Nephron (organoid): ENCODE measurements around the gene DNAJB12.

Experiments used
- H3K27ac Mint-ChIP-seq, 3 experiments: 2 replicates each; pipeline ENCODE4 v1.8.0; 2020; ENCODE audit warnings: mixed read lengths in 3 of 3, mild to moderate bottlenecking in 2 of 3, moderate library complexity in 1 of 3
- H3K27me3 Mint-ChIP-seq: 2 replicates; pipeline ENCODE4 v1.8.0; 2021; ENCODE audit warnings: low read depth, mild to moderate bottlenecking, moderate library complexity, mixed read lengths
- H3K36me3 Mint-ChIP-seq: 2 replicates; pipeline ENCODE4 v1.8.0; 2020; ENCODE audit warnings: low read depth, mixed read lengths
- H3K4me1 Mint-ChIP-seq: 2 replicates; pipeline ENCODE4 v1.8.0; 2020; ENCODE audit warnings: mixed read lengths
- H3K4me3 Mint-ChIP-seq, 3 experiments: 2 replicates each; pipeline ENCODE4 v1.8.0; 2020; ENCODE audit warnings: mild to moderate bottlenecking in 3 of 3, mixed read lengths in 3 of 3, moderate library complexity in 2 of 3
- H3K9me3 Mint-ChIP-seq: 2 replicates; pipeline ENCODE4 v1.8.0; 2020; ENCODE audit warnings: mixed read lengths
- TF ChIP-seq, protein P1 (sequence below), 3 experiments: fragments of 200-600 bp; sonication (generic); IDR thresholded peaks; one replicate each; pipeline ENCODE4 v1.5.0; 2021; ENCODE audit warnings: antibody characterized with exemption in 3 of 3; ENCODE audit not compliant: unreplicated experiment in 3 of 3

DNAJB12 gene

DNA sequence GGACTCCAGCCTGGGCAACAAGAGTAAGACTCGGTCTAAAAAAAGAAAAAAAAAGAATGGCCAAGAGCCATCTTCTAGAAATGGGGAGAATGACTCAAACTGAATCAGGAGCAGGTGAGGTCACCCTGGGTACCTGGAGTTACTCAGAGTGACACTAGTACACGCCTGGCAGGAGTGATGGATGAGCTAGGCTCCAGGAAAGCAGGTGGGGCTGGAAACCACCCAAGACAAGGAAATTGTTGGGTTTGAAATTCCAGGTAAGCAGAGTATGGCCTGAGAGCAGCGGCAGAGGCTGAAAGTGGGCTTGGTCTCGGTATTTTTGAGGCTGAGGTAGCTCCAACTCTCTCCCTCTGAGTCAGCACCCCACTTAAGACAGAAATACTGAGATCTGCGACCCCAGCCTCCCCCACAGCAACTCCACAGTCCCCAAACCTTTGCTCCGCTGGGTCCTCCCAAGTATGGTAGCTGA, 62.5 kb downstream of the DNAJB12 start:
- H3K27me3 Mint-ChIP-seq: peaks cover 5% of the 10 kb centered on the region

DNA sequence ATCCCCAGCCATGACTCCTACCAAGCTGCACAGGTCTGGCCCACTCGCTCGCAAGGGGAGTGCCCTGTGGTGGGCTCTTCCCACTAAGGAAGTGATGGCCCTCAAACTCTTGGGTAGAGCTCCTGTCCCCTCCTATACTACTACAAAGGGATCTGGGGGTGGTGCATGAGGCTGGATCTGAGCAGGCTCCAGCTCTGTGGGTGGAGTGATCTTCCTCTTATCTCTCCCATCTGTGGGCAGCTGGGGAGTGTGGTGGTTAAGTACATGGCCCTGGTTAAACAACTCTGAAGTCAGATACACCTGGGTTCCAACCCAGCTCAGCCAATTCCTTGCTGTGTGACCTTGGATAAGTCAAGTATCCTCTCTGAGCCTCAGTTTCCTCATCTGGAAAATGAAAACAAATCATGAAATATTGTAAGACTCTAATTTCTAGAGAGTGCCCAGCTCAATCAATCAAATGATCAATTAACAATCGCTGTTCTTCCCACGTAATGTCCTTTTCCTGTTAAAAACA, 63.6 kb downstream of the DNAJB12 start:
- H3K27me3 Mint-ChIP-seq: peaks cover 5% of the 10 kb centered on the region
- H3K9me3 Mint-ChIP-seq: no peaks in the 10 kb centered on the region
- no peak overlapping the region for H3K4me3 Mint-ChIP-seq
- no peaks in the 10 kb centered on the region for H3K36me3 Mint-ChIP-seq
- TF ChIP-seq, protein P1, sequence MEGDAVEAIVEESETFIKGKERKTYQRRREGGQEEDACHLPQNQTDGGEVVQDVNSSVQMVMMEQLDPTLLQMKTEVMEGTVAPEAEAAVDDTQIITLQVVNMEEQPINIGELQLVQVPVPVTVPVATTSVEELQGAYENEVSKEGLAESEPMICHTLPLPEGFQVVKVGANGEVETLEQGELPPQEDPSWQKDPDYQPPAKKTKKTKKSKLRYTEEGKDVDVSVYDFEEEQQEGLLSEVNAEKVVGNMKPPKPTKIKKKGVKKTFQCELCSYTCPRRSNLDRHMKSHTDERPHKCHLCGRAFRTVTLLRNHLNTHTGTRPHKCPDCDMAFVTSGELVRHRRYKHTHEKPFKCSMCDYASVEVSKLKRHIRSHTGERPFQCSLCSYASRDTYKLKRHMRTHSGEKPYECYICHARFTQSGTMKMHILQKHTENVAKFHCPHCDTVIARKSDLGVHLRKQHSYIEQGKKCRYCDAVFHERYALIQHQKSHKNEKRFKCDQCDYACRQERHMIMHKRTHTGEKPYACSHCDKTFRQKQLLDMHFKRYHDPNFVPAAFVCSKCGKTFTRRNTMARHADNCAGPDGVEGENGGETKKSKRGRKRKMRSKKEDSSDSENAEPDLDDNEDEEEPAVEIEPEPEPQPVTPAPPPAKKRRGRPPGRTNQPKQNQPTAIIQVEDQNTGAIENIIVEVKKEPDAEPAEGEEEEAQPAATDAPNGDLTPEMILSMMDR (IDR thresholded peaks at IDR 0.05; ENCODE audit: unreplicated experiment in 3 of 3): no peak
- peaks cover 9% of the 10 kb centered on the region for H3K4me1 Mint-ChIP-seq
- no peak overlapping the region for H3K27ac Mint-ChIP-seq

More for the DNA sequence above, 62.5 kb downstream of the DNAJB12 start:
- Mint-ChIP-seq H3K4me1 (peaks cover 4% of the 10 kb centered on the region), H3K27ac (peak overlapping the region in 2 of 3 experiments; percentile 7 to 13), H3K9me3 (no peaks in the 10 kb centered on the region), H3K4me3 (no peak overlapping the region), H3K36me3 (no peaks in the 10 kb centered on the region)
- TF ChIP-seq, protein P1 (IDR thresholded peaks at IDR 0.05; ENCODE audit: unreplicated experiment in 3 of 3): no peak

DNA sequence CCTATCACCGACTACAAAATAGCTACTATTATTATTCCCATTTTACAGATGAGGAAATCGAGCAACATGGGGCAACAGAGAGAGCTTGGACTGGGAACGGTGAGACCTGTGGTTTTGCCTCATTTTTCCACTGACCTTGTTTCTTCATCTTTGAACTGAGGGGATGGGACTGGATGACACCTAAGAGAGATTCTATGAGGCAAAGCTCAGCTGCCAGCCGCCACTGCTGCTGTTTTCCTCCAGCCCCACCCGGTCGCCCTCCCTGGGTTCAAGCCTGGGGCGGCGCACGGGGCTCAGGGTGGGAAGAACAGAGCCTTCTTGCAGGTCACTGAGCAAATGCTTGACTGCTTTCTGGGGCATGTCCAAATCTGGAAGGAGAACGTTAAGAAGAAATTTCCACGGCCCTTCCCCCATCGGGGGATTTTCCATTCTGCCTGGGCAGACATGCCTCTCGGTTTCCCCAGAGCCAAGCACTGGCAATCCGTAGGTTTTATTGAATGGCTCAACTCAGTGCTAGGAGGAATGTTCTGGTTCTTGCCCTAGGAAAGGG, 68.7 kb downstream of the DNAJB12 start:
- Mint-ChIP-seq H3K4me3 (no peak overlapping the region), H3K9me3 (no peaks in the 10 kb centered on the region), H3K4me1 (peaks cover 5% of the 10 kb centered on the region), H3K27me3 (peaks cover 7% of the 10 kb centered on the region), H3K36me3 (no peaks in the 10 kb centered on the region), H3K27ac (peak overlapping the region; percentile 26 to 92 (median 56))
- TF ChIP-seq, protein P1 (IDR thresholded peaks at IDR 0.05; ENCODE audit: unreplicated experiment in 3 of 3): no peak

DNA sequence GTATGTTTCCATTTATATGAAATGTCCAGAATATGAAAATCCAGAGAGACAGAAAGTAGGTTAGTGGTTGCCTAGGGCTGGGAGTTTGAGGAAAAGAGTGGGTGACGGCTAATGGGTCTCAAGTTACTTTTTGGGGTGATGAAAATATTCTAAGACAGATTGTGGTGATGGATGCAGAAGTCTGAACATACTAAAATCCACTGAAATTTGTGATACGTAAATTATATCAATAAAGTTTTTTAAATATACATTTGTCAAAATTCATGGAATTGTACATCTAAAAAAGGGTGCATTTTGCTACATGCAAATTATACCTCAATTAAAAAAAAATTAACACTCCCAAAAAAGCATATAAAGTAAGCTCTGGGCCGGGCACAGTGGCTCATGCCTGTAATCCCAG, 71.6 kb downstream of the DNAJB12 start:
- no peak overlapping the region for H3K27ac Mint-ChIP-seq
- H3K9me3 Mint-ChIP-seq: no peaks in the 10 kb centered on the region
- TF ChIP-seq, protein P1 (IDR thresholded peaks at IDR 0.05; ENCODE audit: unreplicated experiment in 3 of 3): no peak
- H3K4me3 Mint-ChIP-seq: no peak overlapping the region
- peaks cover 10% of the 10 kb centered on the region for H3K27me3 Mint-ChIP-seq
- no peaks in the 10 kb centered on the region for H3K36me3 Mint-ChIP-seq
- H3K4me1 Mint-ChIP-seq: peaks cover 10% of the 10 kb centered on the region
